IMR-90 (cell line): ENCODE measurements around the gene CCDC85B. TPM values are rescaled to one million over a fixed set of nuclear protein-coding genes. Genes with fewer than 3 reads are reported as not detected.

ENCODE experiments used
- ATAC-seq: fragments of 200-7000 bp; cut with Tn5 transposase; 2 replicates; pipeline ENCODE4 v1.9.1; 2020; ENCODE audit warnings: low read depth, mild to moderate bottlenecking, moderate library complexity
- BruUV-seq: library from RNA; stranded (reverse); fragments of 400-500 nt; replicated peaks from 2 replicates; lab custom pipeline; 2021; lab: Mats Ljungman, UMichigan
- CTCF ChIA-PET: fragments of 300-600 bp; formaldehyde crosslinking; extraction: SDS; loops from one replicate; lab custom pipeline; 2021; ENCODE audit warnings: antibody characterized with exemption; lab: Yijun Ruan, JAX
- POLR2A ChIA-PET: fragments of 300-600 bp; sonication (Branson Sonifier 250); formaldehyde crosslinking; loops from one replicate; lab custom pipeline; 2022; ENCODE audit warnings: antibody characterized with exemption; ENCODE audit not compliant: unreplicated experiment; lab: Charles Lee
- DNase-seq: peaks from one replicate; pipeline ENCODE4 v3.0.0; 2013
- H2AFZ ChIP-seq: replicated peaks from 2 replicates; pipeline ENCODE3; 2013; ENCODE audit warnings: low read length, mild to moderate bottlenecking; ENCODE audit not compliant: poor library complexity
- H2AK5ac ChIP-seq: 2 replicates; pipeline ENCODE4 v1.6.1; 2013; ENCODE audit warnings: low read depth, low read length, inconsistent platforms
- H2AK9ac ChIP-seq: replicated peaks from 2 replicates; pipeline ENCODE3; 2013; ENCODE audit warnings: mild to moderate bottlenecking, low read depth, low read length, moderate library complexity; ENCODE audit not compliant: poor library complexity
- H2BK120ac ChIP-seq: 2 replicates; pipeline ENCODE4 v1.6.1; 2013; ENCODE audit warnings: low read depth, low read length, inconsistent platforms
- H2BK15ac ChIP-seq: 3 replicates; pipeline ENCODE4 v1.6.1; 2013; ENCODE audit warnings: low read depth, low read length, inconsistent platforms
- H2BK20ac ChIP-seq: 2 replicates; pipeline ENCODE4 v1.6.1; 2013; ENCODE audit warnings: low read depth, mild to moderate bottlenecking, inconsistent platforms, low read length, moderate library complexity
- H2BK5ac ChIP-seq: 2 replicates; pipeline ENCODE4 v1.6.1; 2013; ENCODE audit warnings: mild to moderate bottlenecking, low read depth, low read length, inconsistent platforms; ENCODE audit not compliant: poor library complexity, severe bottlenecking
- H3K14ac ChIP-seq: replicated peaks from 2 replicates; pipeline ENCODE4 v1.6.1; 2013; ENCODE audit warnings: low read depth, low read length, inconsistent platforms
- H3K18ac ChIP-seq: 2 replicates; pipeline ENCODE4 v1.6.1; 2013; ENCODE audit warnings: low read depth, low read length, control low read depth
- H3K23ac ChIP-seq: 2 replicates; pipeline ENCODE4 v1.6.1; 2013; ENCODE audit warnings: low read depth, low read length, inconsistent platforms
- H3K27ac ChIP-seq: 2 replicates; pipeline ENCODE4 v1.5.1; 2013; ENCODE audit warnings: mild to moderate bottlenecking, control low read depth, low read length; ENCODE audit not compliant: insufficient read depth
- H3K27me3 ChIP-seq: 2 replicates; pipeline ENCODE4 v1.6.1; 2013; ENCODE audit warnings: low read length; ENCODE audit not compliant: control insufficient read depth, insufficient read depth
- H3K36me3 ChIP-seq: 2 replicates; pipeline ENCODE4 v1.6.1; 2013; ENCODE audit warnings: low read length, mixed read lengths; ENCODE audit not compliant: control insufficient read depth, insufficient read depth
- H3K4ac ChIP-seq: 2 replicates; pipeline ENCODE4 v1.6.1; 2013; ENCODE audit warnings: low read depth, low read length, inconsistent platforms
- H3K4me1 ChIP-seq: 2 replicates; pipeline ENCODE4 v1.6.1; 2013; ENCODE audit warnings: low read length, mixed read lengths; ENCODE audit not compliant: control insufficient read depth, insufficient read depth
- H3K4me2 ChIP-seq: 2 replicates; pipeline ENCODE4 v1.6.1; 2013; ENCODE audit warnings: low read depth, mild to moderate bottlenecking, control low read depth, low read length, moderate library complexity
- H3K4me3 ChIP-seq: 2 replicates; pipeline ENCODE4 v1.5.1; 2013; ENCODE audit warnings: low read depth, mild to moderate bottlenecking, control low read depth, low read length, moderate library complexity; ENCODE audit not compliant: insufficient read depth
- H3K56ac ChIP-seq: 2 replicates; pipeline ENCODE4 v1.6.1; 2013; ENCODE audit warnings: low read length, inconsistent platforms; ENCODE audit not compliant: insufficient read depth; ENCODE audit errors: extremely low read depth
- H3K79me1 ChIP-seq, 2 experiments: 2 replicates each; pipeline ENCODE4 v1.6.1; 2013; ENCODE audit warnings: low read length in 2 of 2, inconsistent platforms in 1 of 2, low read depth in 1 of 2
- H3K9ac ChIP-seq: 2 replicates; pipeline ENCODE4 v1.6.1; 2013; ENCODE audit warnings: low read depth, low read length, control low read depth
- H3K9me1 ChIP-seq: 2 replicates; pipeline ENCODE4 v1.6.1; 2013; ENCODE audit warnings: low read length, inconsistent platforms; ENCODE audit not compliant: insufficient read depth
- H3K9me3 ChIP-seq: 2 replicates; pipeline ENCODE4 v1.6.1; 2013; ENCODE audit warnings: low read length; ENCODE audit not compliant: control insufficient read depth, insufficient read depth
- H4K20me1 ChIP-seq: 2 replicates; pipeline ENCODE4 v1.6.1; 2013; ENCODE audit warnings: low read length, inconsistent platforms; ENCODE audit not compliant: insufficient read depth
- H4K5ac ChIP-seq: 2 replicates; pipeline ENCODE4 v1.6.1; 2013; ENCODE audit warnings: mild to moderate bottlenecking, low read depth, low read length, control low read depth
- H4K8ac ChIP-seq, 2 experiments: 2 replicates each; pipeline ENCODE4 v1.6.1; 2013; ENCODE audit warnings: low read depth in 2 of 2, low read length in 2 of 2, control low read depth in 1 of 2, inconsistent platforms in 1 of 2
- H4K91ac ChIP-seq: 2 replicates; pipeline ENCODE4 v1.6.1; 2013; ENCODE audit warnings: low read depth, low read length, inconsistent platforms; ENCODE audit not compliant: insufficient read depth
- RCOR1 ChIP-seq: IDR thresholded peaks from 2 replicates; pipeline ENCODE4 v1.6.1; 2012; ENCODE audit warnings: mild to moderate bottlenecking, low read length, improper control_type of control experiment; ENCODE audit not compliant: insufficient replicate concordance
- WGBS, 2 experiments: methylation state at CpG; one replicate each; pipeline versions ENCODE4 v1.1.5 to v1.1.7; 2013; ENCODE audit warnings: missing lambda C conversion rate in 2 of 2; ENCODE audit not compliant: insufficient read length in 1 of 2; ENCODE audit errors: extremely low coverage in 2 of 2; 5-methylcytosine and 5-hydroxymethylcytosine counted together
- dilution Hi-C: fragments of 300-500 bp; cut with HindIII; formaldehyde crosslinking; loops from one replicate; pipeline ENCODE4 v1.14.3; 2018; ENCODE audit warnings: low sequenced_read_pairs; ENCODE audit not compliant: unreplicated experiment
- in situ Hi-C: fragments of 300-500 bp; cut with MboI; formaldehyde crosslinking; loops from 3 replicates; pipeline ENCODE4 v1.14.3; 2019; ENCODE audit warnings: low sequenced_read_pairs, inconsistent platforms, mixed read lengths
- intact Hi-C: fragments of 100-400 bp; cut with micrococcal nuclease; formaldehyde crosslinking; loops from 2 replicates; pipeline ENCODE4 v1.10.0; 2022
- polyA plus RNA-seq, 3 experiments: library from polyadenylated mRNA; depleted of rRNA; stranded (reverse); fragments of >200 nt; gene quantifications; 2 replicates each; pipeline ENCODE4 v1.2.3, GENCODE V29; 2012; ENCODE audit warnings: low replicate concordance in 1 of 3
- total RNA-seq: library from RNA; depleted of rRNA; stranded (reverse); fragments of >200 nt; gene quantifications from 2 replicates; pipeline ENCODE4 v1.2.3, GENCODE V29; 2012
- TF ChIP-seq, protein P1 (sequence below): fragments of 150-350 bp; IDR thresholded peaks from 2 replicates; pipeline ENCODE4 v1.6.1; 2016; ENCODE audit warnings: low read depth, mild to moderate bottlenecking, low read length, moderate library complexity, borderline replicate concordance

Gene CCDC85B
- total and polyA plus RNA-seq, 2 of the 4 experiments (the other 2 are of a cell fraction), result 17.6 to 35.4 TPM

DNA sequence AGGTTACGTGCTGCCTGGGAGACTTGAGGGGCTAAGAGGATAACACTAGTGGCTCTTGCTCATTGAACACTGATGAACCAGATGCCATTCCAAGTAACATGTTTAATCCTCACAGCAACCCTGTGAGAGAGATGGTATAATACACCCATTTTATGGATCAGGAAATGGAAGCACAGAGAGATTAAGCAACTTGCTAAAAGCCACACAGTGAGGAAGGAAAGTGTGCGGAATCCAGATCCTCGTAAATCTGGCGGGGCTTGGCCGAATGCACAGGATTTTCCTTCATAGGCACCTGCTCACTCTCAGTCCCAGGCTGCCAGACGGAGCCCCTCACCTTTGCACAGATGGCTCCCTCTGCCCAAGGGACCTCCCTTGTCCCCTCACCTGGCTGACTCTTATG, 17.4 kb downstream of the CCDC85B start:
- intact Hi-C loops (no loop called here), in situ Hi-C loops (no loop called here), dilution Hi-C loops (no loop called here)
- Histone ChIP-seq H3K79me1 (peaks cover 26 to 72% of the 10 kb centered on the region in 2 experiments; a peak in 3 of 4 replicates), H3K27ac (no peak overlapping the region), H3K4me3 (no peak overlapping the region), H2BK5ac (no peak overlapping the region), H3K9ac (no peak overlapping the region), H3K9me1 (peaks cover 16% of the 10 kb centered on the region), H4K5ac (no peak overlapping the region), H3K18ac (no peak overlapping the region), H3K4me2 (no peak overlapping the region), H2BK15ac (peak overlapping the region; percentile 36; the same call in 1 of the 3 replicates), H3K9me3 (no peaks in the 10 kb centered on the region), H2BK20ac (peak overlapping the region; percentile 2; the same call in 1 of the 2 replicates), H3K27me3 (no peaks in the 10 kb centered on the region), H4K8ac (no peak overlapping the region), H2AK5ac (peak overlapping the region; percentile 68), H4K20me1 (no peaks in the 10 kb centered on the region), H3K4me1 (peaks cover 23% of the 10 kb centered on the region), H3K56ac (no peak overlapping the region), H3K4ac (peak overlapping the region; percentile 3; the same call in 1 of the 2 replicates), H2BK120ac (peak overlapping the region; percentile 5), H3K14ac (no peak overlapping the region), H2AK9ac (no peak overlapping the region), H4K91ac (peak overlapping the region; percentile 64), H2AFZ (no peak overlapping the region), H3K23ac (no peak overlapping the region), H3K36me3 (no peaks in the 10 kb centered on the region)
- DNase-seq (no peak), ATAC-seq (no peak)
- WGBS, 2 experiments, result 80% methylated on average over 2 of the region's 6 CpGs; no CpG with 5 or more reads in 1 of the 2 experiments
- ChIA-PET CTCF (no interaction called here), POLR2A (no interaction called here)
- TF ChIP-seq, protein P1, sequence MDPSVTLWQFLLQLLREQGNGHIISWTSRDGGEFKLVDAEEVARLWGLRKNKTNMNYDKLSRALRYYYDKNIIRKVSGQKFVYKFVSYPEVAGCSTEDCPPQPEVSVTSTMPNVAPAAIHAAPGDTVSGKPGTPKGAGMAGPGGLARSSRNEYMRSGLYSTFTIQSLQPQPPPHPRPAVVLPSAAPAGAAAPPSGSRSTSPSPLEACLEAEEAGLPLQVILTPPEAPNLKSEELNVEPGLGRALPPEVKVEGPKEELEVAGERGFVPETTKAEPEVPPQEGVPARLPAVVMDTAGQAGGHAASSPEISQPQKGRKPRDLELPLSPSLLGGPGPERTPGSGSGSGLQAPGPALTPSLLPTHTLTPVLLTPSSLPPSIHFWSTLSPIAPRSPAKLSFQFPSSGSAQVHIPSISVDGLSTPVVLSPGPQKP, result no peak
- no peak for TF ChIP-seq RCOR1
- BruUV-seq, result no TSS peak
